ENCODE measurements around the gene NAP1L5.

The NAP1L5 gene

GRCh38 chr4:88659890-88660208 is 37.8 kb downstream of the NAP1L5 start:
- DNase-seq: no peak

DNA sequence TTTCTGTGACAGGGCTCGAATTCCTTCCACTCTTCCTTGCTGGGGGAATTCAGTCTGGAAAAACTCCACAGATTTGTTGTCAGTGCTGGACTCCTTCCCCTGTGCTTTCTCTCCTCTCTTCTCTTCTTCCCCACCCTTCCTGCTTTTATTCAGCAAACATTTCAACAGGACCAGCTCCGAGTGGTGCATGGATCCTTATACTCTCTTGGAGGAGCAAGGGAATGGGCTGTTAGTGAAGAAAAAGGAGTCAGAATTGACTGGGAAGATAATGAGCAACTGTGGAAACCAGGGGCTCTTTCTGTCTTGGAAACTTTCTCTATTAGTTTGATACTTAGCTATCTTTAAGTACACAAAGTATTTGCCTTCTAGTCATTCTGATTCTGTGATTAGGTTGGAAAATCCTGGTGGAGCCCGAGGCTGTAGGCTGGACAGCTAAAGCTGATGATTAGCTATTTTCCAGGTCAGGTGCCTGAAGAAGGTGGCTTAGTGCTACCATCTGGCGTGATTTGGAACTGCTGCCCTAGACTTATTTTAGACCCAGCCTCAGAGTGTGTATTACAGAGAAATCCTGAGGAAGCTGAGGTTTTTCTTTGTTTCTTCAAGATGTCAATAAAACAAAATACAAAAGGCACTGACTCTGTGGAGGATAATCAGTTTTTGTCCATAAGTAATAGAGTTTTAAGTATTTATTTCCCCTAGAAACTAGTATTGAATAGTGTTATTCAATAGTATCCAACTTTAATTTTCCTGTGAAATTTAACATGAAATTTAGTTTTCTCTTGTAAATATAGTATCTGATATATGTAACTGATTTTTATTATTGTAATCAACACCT is 38.4 kb downstream of the NAP1L5 start:
- DNase-seq: peak in 1 of 2 donors; percentile 34

- DNase-seq: no peak
Observed at GRCh38 chr4:88655226-88655625, 42.4 kb downstream of the NAP1L5 start.

DNA sequence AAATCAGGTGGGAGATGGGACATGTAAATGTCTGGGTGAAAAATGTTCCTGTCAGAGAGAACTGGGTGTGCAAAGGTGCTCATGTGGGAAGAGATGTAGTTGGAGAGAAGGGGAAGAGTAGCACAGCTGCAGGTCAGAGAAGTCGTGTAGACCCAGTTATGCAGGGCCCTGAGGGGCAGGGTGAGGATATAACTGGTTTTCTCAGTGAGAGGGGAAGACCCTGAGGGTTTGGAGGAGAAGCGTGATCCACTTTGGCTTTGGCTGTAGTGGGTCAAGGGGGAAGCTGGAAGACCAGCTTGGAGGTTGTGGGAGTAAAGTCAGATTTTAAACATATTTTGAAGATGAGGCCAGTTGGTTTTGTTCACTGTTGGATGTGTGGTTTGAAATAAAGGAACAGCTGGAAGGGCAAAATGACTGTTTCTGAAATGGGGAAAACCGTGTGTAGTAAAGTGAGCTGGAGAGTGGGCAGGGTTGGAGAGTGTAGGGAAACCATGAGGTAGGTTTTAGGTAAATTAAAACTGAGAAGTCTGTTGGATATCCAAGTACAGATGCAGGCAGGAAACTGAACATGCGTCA is 44.2 kb downstream of the NAP1L5 start:
- no peak for DNase-seq

GRCh38 chr4:88649716-88650115 is 47.9 kb downstream of the NAP1L5 start:
- DNase-seq: no peak

DNA sequence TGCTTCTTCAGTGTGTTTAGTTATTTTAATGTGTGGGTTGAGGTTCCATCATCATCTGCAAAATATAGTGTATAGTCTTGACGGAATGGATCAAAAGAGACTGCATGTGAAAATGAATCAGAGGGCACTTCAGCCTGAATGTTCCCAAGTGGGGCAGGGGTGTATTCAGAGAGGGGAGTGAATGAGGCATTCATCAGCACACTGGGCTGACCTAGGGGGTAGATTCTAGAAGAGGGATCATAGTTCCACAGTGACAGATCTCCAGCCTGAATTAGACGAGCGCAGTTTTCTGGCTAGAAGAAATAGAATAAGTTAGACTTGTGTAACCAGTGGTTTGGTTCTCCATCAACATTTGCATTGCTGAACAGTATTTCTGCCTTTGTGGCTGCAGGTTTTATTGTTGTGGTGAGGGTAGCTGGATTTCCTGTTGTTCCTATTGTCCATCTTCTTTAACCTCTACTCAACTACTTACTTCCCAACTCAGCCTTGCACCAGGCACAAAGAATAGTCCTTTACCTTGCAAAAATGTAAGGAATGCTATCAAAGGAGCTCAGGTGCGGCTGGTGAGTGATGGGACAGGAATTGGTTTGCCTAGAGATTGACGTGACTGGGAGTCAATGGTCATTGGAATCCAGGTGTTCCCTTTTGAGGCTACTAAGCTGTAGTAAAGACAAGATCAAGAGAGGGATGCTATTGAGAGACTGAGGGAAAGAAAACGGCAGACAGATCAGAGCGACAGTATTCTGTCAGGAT is 50.9 kb downstream of the NAP1L5 start:
- DNase-seq: no peak

- DNase-seq: no peak
Observed at GRCh38 chr4:88645994-88646393, 51.6 kb downstream of the NAP1L5 start.
